A673 (cell line): ENCODE results near the gene ABHD17C.

Experiments used
- CTCF ChIP-seq: fragments of 300-800, 200-600 bp; sonication (generic); conservative IDR thresholded peaks from 2 replicates; pipeline ENCODE4 v1.5.1; 2017; ENCODE audit warnings: low read depth, mild to moderate bottlenecking, antibody characterized with exemption, low read length, moderate library complexity, mixed read lengths
- EZH2 ChIP-seq: fragments of 200-600 bp; sonication (generic); IDR thresholded peaks from 2 replicates; pipeline ENCODE4 v1.6.1; 2017; ENCODE audit warnings: borderline replicate concordance, low read depth, mild to moderate bottlenecking, mixed read lengths, antibody characterized with exemption, low read length; ENCODE audit not compliant: poor library complexity, severe bottlenecking

- TF ChIP-seq CTCF (no peak), EZH2 (no peak)
These were observed 35.7 kb upstream of the ABHD17C start for GRCh38 chr15:80659375-80659774.
